GM13977 (cell line): ENCODE data around the gene GNAQ.

Experiments used
- DNase-seq: peaks from one replicate; pipeline ENCODE4 v3.0.0; 2012; ENCODE audit warnings: low spot score
- CTCF ChIP-seq: IDR thresholded peaks from 2 replicates; pipeline ENCODE4 v1.5.1; 2012; ENCODE audit warnings: mild to moderate bottlenecking, control low read depth; ENCODE audit not compliant: insufficient read depth; ENCODE audit errors: extremely low read depth, missing control alignments
- in situ Hi-C: fragments of 300-500 bp; cut with MboI; formaldehyde crosslinking; loops from one replicate; pipeline ENCODE4 v1.12.0; 2022; ENCODE audit warnings: low sequenced_read_pairs, low pct_unique_long_range_greater_than_20kb, mixed read lengths, inconsistent platforms; ENCODE audit not compliant: unreplicated experiment

GNAQ gene

GRCh38 chr9:77811832-77812231 is 219.8 kb downstream of the GNAQ start:
- TF ChIP-seq CTCF: no peak
- in situ Hi-C loops: no loop called here
- no peak for DNase-seq

GRCh38 chr9:77810637-77811119 is 220.9 kb downstream of the GNAQ start:
- in situ Hi-C loops: no loop called here
- no peak for DNase-seq
- TF ChIP-seq CTCF: no peak

GRCh38 chr9:77810047-77810446 is 221.6 kb downstream of the GNAQ start:
- DNase-seq: no peak
- in situ Hi-C loops: no loop called here
- TF ChIP-seq CTCF: no peak

GRCh38 chr9:77809552-77809951 is 222.1 kb downstream of the GNAQ start:
- in situ Hi-C loops: no loop called here
- DNase-seq: no peak
- TF ChIP-seq CTCF: no peak

GRCh38 chr9:77808751-77809081 is 222.9 kb downstream of the GNAQ start:
- DNase-seq: no peak
- TF ChIP-seq CTCF: no peak
- in situ Hi-C loops: no loop called here

- in situ Hi-C loops: no loop called here
- no peak for TF ChIP-seq CTCF
- no peak for DNase-seq
These were observed 223.5 kb downstream of the GNAQ start for GRCh38 chr9:77807846-77808750.
